K562 (cell line): Measurements from ENCODE around the gene PPTC7. TPM values are rescaled to one million over a fixed set of nuclear protein-coding genes. Genes with fewer than 3 reads are reported as not detected.

Experiments
- ATF1 ChIP-seq, 2 experiments: fragments of 450-650 bp in 1 of 2; IDR thresholded peaks; 2 replicates each; pipeline ENCODE4 v1.6.1; 2016; ENCODE audit warnings: missing compliant biosample characterization in 1 of 2, missing genetic modification characterization in 1 of 2
- ATF6 ChIP-seq: sonication (generic); formaldehyde crosslinking; IDR thresholded peaks from 2 replicates; pipeline ENCODE4 v1.4.0; 2020; ENCODE audit warnings: mild to moderate bottlenecking, missing genetic modification reagents
- BHLHE40 ChIP-seq: IDR thresholded peaks from 2 replicates; pipeline ENCODE4 v1.6.1; 2011; ENCODE audit warnings: low read length, improper control_type of control experiment
- CHD4 ChIP-seq: fragments of 200-600 bp; sonication (generic); IDR thresholded peaks from 3 replicates; pipeline ENCODE4 v1.6.1; 2012; ENCODE audit warnings: low read depth, mild to moderate bottlenecking, mixed read lengths, low read length, inconsistent platforms; ENCODE audit not compliant: insufficient read depth, insufficient replicate concordance, poor library complexity, severe bottlenecking
- CREBBP ChIP-seq: IDR thresholded peaks from one replicate; pipeline ENCODE4 v1.6.1; 2012; ENCODE audit warnings: low read depth, mild to moderate bottlenecking, control low read depth, inconsistent platforms, low read length
- CREM ChIP-seq: IDR thresholded peaks from 2 replicates; pipeline ENCODE4 v1.6.1; 2014; ENCODE audit warnings: antibody characterized with exemption, low read depth
- E2F1 ChIP-seq: sonication (generic); formaldehyde crosslinking; IDR thresholded peaks from 2 replicates; pipeline ENCODE4 v1.8.1; 2023; ENCODE audit warnings: mild to moderate bottlenecking, missing genetic modification reagents, moderate library complexity
- ERF ChIP-seq: fragments of 450-650 bp; formaldehyde crosslinking; IDR thresholded peaks from 2 replicates; pipeline ENCODE4 v1.4.0; 2020; ENCODE audit warnings: mild to moderate bottlenecking, mixed read lengths
- FOS ChIP-seq: IDR thresholded peaks from 3 replicates; pipeline ENCODE4 v1.6.1; 2011; ENCODE audit not compliant: insufficient read length; ENCODE audit errors: extremely low read depth
- FOXM1 ChIP-seq, 2 experiments: fragments of 450-650 bp in 1 of 2; sonication (generic) in 1 of 2; formaldehyde crosslinking in 1 of 2; IDR thresholded peaks; 2 replicates each; pipeline versions ENCODE4 v1.6.1 to v1.9.0; 2017 to 2022; ENCODE audit warnings: low read depth in 2 of 2, mild to moderate bottlenecking in 2 of 2, missing genetic modification reagents in 1 of 2, moderate library complexity in 1 of 2
- GTF2A2 ChIP-seq: IDR thresholded peaks from 2 replicates; pipeline ENCODE4 v1.6.1; 2016; ENCODE audit warnings: mild to moderate bottlenecking, missing genetic modification characterization, missing compliant biosample characterization
- HMG20A ChIP-seq: fragments of 450-650 bp; formaldehyde crosslinking; conservative IDR thresholded peaks from 2 replicates; pipeline ENCODE4 v1.4.0; 2020; ENCODE audit warnings: mild to moderate bottlenecking, mixed read lengths
- JUNB ChIP-seq: fragments of 450-650 bp; formaldehyde crosslinking; conservative IDR thresholded peaks from 2 replicates; pipeline ENCODE4 v1.4.0; 2020; ENCODE audit warnings: mild to moderate bottlenecking
- L3MBTL2 ChIP-seq: fragments of 450-650 bp; IDR thresholded peaks from 2 replicates; pipeline ENCODE4 v1.6.1; 2016; ENCODE audit warnings: mild to moderate bottlenecking, moderate library complexity
- NCOA2 ChIP-seq, 2 experiments: fragments of 450-650 bp; IDR thresholded peaks; 2 replicates each; pipeline ENCODE4 v1.6.1; 2018; ENCODE audit warnings: mild to moderate bottlenecking in 2 of 2, moderate library complexity in 1 of 2; ENCODE audit not compliant: partially characterized antibody in 2 of 2
- NFATC3 ChIP-seq: fragments of 450-650 bp; IDR thresholded peaks from 2 replicates; pipeline ENCODE4 v1.6.1; 2017; ENCODE audit warnings: mild to moderate bottlenecking
- SMARCA5 ChIP-seq: fragments of 450-650 bp; IDR thresholded peaks from 2 replicates; pipeline ENCODE4 v1.6.1; 2016
- SNRNP70 ChIP-seq: fragments of 200-400 bp; formaldehyde crosslinking; optimal IDR thresholded peaks from 2 replicates; pipeline ENCODE3; 2017; ENCODE audit warnings: low read depth, low read length
- THRAP3 ChIP-seq: fragments of 450-650 bp; IDR thresholded peaks from 2 replicates; pipeline ENCODE4 v1.6.1; 2016; ENCODE audit warnings: mild to moderate bottlenecking, inconsistent platforms, borderline replicate concordance
- XRCC5 ChIP-seq: fragments of 200-400 bp; formaldehyde crosslinking; IDR thresholded peaks from 2 replicates; pipeline ENCODE4 v1.6.1; 2017; ENCODE audit warnings: low read depth, mild to moderate bottlenecking, low read length
- ZBED1 ChIP-seq: IDR thresholded peaks from 2 replicates; pipeline ENCODE4 v1.6.1; 2014
- ZNF143 ChIP-seq: sonication (generic); formaldehyde crosslinking; IDR thresholded peaks from 2 replicates; pipeline ENCODE4 v1.9.0; 2022; ENCODE audit warnings: mild to moderate bottlenecking, missing genetic modification reagents
- ZNF165 ChIP-seq: fragments of 250-450 bp; sonication (Bioruptor Pico); IDR thresholded peaks from 2 replicates; pipeline ENCODE4 v1.4.0; 2020; ENCODE audit warnings: borderline replicate concordance
- ZNF263 ChIP-seq: sonication (generic); formaldehyde crosslinking; IDR thresholded peaks from 2 replicates; pipeline ENCODE4 v1.8.0; 2022; ENCODE audit warnings: mild to moderate bottlenecking, missing genetic modification reagents, borderline replicate concordance
- ZNF347 ChIP-seq: fragments of 450-650 bp; formaldehyde crosslinking; IDR thresholded peaks from 2 replicates; pipeline ENCODE4 v1.4.0; 2020; ENCODE audit warnings: low read depth, mild to moderate bottlenecking, moderate library complexity
- ZNF644 ChIP-seq: fragments of 200-800 bp; sonication (Bioruptor generic); IDR thresholded peaks from 2 replicates; pipeline ENCODE4 v1.6.1; 2016; ENCODE audit warnings: low read depth, missing genetic modification characterization, missing compliant biosample characterization
- ZNF766 ChIP-seq: fragments of 200-800 bp; sonication (Bioruptor generic); conservative IDR thresholded peaks from 2 replicates; pipeline ENCODE4 v1.6.1; 2016; ENCODE audit warnings: missing genetic modification characterization, missing compliant biosample characterization
- polyA plus RNA-seq, 8 experiments: library from polyadenylated mRNA; depleted of rRNA in 4 of 8; stranded (reverse) in 5 of 8; unstranded in 3 of 8; fragments of >200 nt; fragmentation: Nextera tagmentation in 2 of 8; fragmentation: Illumina TruSeq in 1 of 8; extraction: Ambion mirVana in 2 of 8; extraction: Trizol in 1 of 8; gene quantifications; 2 replicates each; pipeline versions ENCODE4 v1.2.1 to v1.2.3, GENCODE V29; 2011 to 2014; ENCODE audit warnings: inconsistent platforms in 1 of 8, missing spikeins in 1 of 8
- total RNA-seq, 7 experiments: library from RNA; depleted of rRNA in 6 of 7; stranded (reverse); fragments of >200 nt in 6 of 7; fragmentation: Illumina TruSeq in 2 of 7; extraction: Trizol in 2 of 7; gene quantifications; 2 replicates each; pipeline versions ENCODE4 v1.2.1 to v1.2.3, GENCODE V29; 2011 to 2021; ENCODE audit warnings: low replicate concordance in 1 of 7

The PPTC7 gene
- total and polyA plus RNA-seq, 9 of the 15 experiments (the other 6 are each of a cell fraction or from before 2014, with no cell fraction given) = 2.6 to 23.1 (median 11.9) TPM

GRCh38 chr12:110501752-110502738, 81.1 kb downstream of the PPTC7 start, which contains the start of the genes RAD9B and VPS29 (continued):
- no peak for TF ChIP-seq THRAP3
- peak; percentile 62 for TF ChIP-seq XRCC5
- peak; percentile 43; the same call in 1 of the 2 replicates for TF ChIP-seq GTF2A2
- TF ChIP-seq ZNF143 = peak; percentile 63; the same call in 1 of the 2 replicates
- no peak for TF ChIP-seq ATF1 (CRISPR knock-in tag; IDR thresholded peaks at IDR 0.05)
- TF ChIP-seq ATF1 (tag; IDR thresholded peaks at IDR 0.05) = peak; percentile 88
- peak; percentile 44 for TF ChIP-seq FOS
- TF ChIP-seq ZNF263 (CRISPR knock-in tag) = peak; percentile 64; the same call in 1 of the 2 replicates
- no peak for TF ChIP-seq JUNB
- peak; percentile 100 for TF ChIP-seq ATF6 (CRISPR knock-in tag)
- peak; percentile 78 for TF ChIP-seq CREM
- peak; percentile 68 for TF ChIP-seq ZBED1
- no peak for TF ChIP-seq NCOA2 (IDR thresholded peaks at IDR 0.05; ENCODE audit: partially characterized antibody in 2 of 2)
- peak; percentile 87 for TF ChIP-seq ZNF766 (CRISPR knock-in tag)
- peak; percentile 91 for TF ChIP-seq ERF (CRISPR knock-in tag)
- no peak for TF ChIP-seq SNRNP70
- TF ChIP-seq NFATC3 = 0 out of 2 replicates have a peak, but pooled peaks have one; percentile 53
- peak; percentile 83 for TF ChIP-seq FOXM1 (IDR thresholded peaks at IDR 0.05; ENCODE audit: low read depth)
- TF ChIP-seq FOXM1 (CRISPR knock-in tag; IDR thresholded peaks at IDR 0.05; ENCODE audit: low read depth) = peak; percentile 97
- no peak for TF ChIP-seq HMG20A (CRISPR knock-in tag)
- no peak for TF ChIP-seq CHD4
- TF ChIP-seq CREBBP = no peak
- peak; percentile 75; the same call in 1 of the 2 replicates for TF ChIP-seq ZNF644 (tag)
- TF ChIP-seq E2F1 (CRISPR knock-in tag) = peak; percentile 100
- peak; percentile 65 for TF ChIP-seq BHLHE40
- no peak for TF ChIP-seq SMARCA5
- TF ChIP-seq ZNF165 (CRISPR knock-in tag) = no peak
- peak; percentile 100 for TF ChIP-seq L3MBTL2
- no peak for TF ChIP-seq ZNF347 (CRISPR knock-in tag)
